ENCODE data around the gene PCBD2. TPM values are rescaled to one million over a fixed set of nuclear protein-coding genes. Genes with fewer than 3 reads are reported as not detected.
A peak's percentile ranks its signal among the peaks of the same experiment; 100 is the strongest.
"Not testable (repeated sequence)": the region's sequence is repeated elsewhere in the genome, so short reads cannot be mapped to it uniquely, and the experiment has no call there.

The PCBD2 gene
- total RNA-seq, 2 experiments from 2014 or later, result 5.2 to 5.8 TPM

DNA sequence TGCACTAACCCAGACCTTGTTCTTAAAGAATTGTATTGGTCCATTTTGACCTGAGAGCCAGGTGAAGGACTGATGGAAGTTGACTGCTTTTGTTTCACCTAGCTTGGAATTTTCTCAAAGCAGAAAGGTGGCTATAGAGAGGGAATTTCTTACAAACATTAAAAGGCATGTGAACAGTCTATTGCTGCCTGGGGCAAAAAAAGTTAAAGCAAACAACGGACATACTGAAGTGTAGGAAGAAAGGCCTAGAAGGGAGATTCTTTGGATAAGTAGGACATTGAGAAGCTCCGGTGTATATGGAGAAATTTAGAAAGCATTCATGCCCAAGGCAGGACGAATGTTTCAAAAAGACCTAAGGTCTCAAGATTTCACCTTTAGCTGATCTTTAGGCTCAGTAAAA is 74.5 kb downstream of the PCBD2 start:
- no peaks in the 10 kb centered on the region for H3K4me1 ChIP-seq (ENCODE audit: insufficient read depth, low read length)
- ATAC-seq (ENCODE audit: poor library complexity), result no peak
- no peaks in the 10 kb centered on the region for H3K36me3 ChIP-seq (ENCODE audit: insufficient read depth, low read length)
- H3K4me1 Mint-ChIP-seq (ENCODE audit: low read depth), result no peaks in the 10 kb centered on the region
- H3K27ac ChIP-seq (ENCODE audit: low read depth in 1 of 2, low read length in 2 of 2), result no peak overlapping the region
- H3K9me3 ChIP-seq (ENCODE audit: control insufficient read depth in 1 of 2, insufficient read depth in 1 of 2, low read length in 2 of 2), result peaks cover 32 to 38% of the 10 kb centered on the region in 2 experiments
- peaks cover 23% of the 10 kb centered on the region for H3K9me3 Mint-ChIP-seq
- TF ChIP-seq, protein P1, sequence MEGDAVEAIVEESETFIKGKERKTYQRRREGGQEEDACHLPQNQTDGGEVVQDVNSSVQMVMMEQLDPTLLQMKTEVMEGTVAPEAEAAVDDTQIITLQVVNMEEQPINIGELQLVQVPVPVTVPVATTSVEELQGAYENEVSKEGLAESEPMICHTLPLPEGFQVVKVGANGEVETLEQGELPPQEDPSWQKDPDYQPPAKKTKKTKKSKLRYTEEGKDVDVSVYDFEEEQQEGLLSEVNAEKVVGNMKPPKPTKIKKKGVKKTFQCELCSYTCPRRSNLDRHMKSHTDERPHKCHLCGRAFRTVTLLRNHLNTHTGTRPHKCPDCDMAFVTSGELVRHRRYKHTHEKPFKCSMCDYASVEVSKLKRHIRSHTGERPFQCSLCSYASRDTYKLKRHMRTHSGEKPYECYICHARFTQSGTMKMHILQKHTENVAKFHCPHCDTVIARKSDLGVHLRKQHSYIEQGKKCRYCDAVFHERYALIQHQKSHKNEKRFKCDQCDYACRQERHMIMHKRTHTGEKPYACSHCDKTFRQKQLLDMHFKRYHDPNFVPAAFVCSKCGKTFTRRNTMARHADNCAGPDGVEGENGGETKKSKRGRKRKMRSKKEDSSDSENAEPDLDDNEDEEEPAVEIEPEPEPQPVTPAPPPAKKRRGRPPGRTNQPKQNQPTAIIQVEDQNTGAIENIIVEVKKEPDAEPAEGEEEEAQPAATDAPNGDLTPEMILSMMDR (IDR thresholded peaks at IDR 0.05), result no peak
- DNase-seq, result no peak
- POLR2A ChIA-PET, result no interaction called here
- no peak overlapping the region for H3K4me3 ChIP-seq (ENCODE audit: low read length)
- intact Hi-C loops (cut with DNase I, micrococcal nuclease), result no loop called here
- CTCF ChIA-PET, result no interaction called here
- peaks cover 41% of the 10 kb centered on the region for H3K36me3 Mint-ChIP-seq (ENCODE audit: low read depth)
- no peak overlapping the region for H3K27ac Mint-ChIP-seq
- H3K4me3 Mint-ChIP-seq, result no peak overlapping the region
- H3K27me3 Mint-ChIP-seq, result no peaks in the 10 kb centered on the region
- H3K27me3 ChIP-seq (ENCODE audit: control insufficient read depth in 1 of 2, insufficient read depth in 2 of 2, low read length in 2 of 2), result no peaks in the 10 kb centered on the region

DNA sequence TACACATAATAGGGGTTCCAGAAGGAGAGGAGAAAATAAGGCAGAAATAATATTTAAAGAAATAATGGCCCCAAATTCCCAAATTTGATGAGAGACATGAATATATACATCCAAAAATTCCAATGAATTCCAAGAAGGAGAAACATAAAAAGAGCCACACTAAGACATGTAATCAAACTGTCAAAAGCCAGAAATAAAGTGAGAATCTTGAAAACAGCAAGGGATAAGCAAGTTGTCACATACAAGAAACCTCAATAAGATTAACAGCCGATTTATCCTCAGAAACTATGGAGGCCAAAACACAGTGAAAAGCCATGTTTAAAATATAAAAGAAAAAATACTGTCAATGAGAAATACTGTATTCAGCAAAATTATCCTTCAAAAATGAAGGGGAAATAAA is 77.3 kb downstream of the PCBD2 start:
- Histone ChIP-seq H3K4me1 (ENCODE audit: insufficient read depth, low read length) (no peaks in the 10 kb centered on the region), H3K27ac (ENCODE audit: low read depth in 1 of 2, low read length in 2 of 2) (no peak overlapping the region), H3K4me3 (ENCODE audit: low read length) (no peak overlapping the region), H3K27me3 (ENCODE audit: control insufficient read depth in 1 of 2, insufficient read depth in 2 of 2, low read length in 2 of 2) (no peaks in the 10 kb centered on the region), H3K36me3 (ENCODE audit: insufficient read depth, low read length) (no peaks in the 10 kb centered on the region), H3K9me3 (ENCODE audit: control insufficient read depth in 1 of 2, insufficient read depth in 1 of 2, low read length in 2 of 2) (peaks cover 24 to 28% of the 10 kb centered on the region in 2 experiments)
- Mint-ChIP-seq H3K27me3 (no peaks in the 10 kb centered on the region), H3K36me3 (ENCODE audit: low read depth) (peaks cover 23% of the 10 kb centered on the region), H3K9me3 (peaks cover 20% of the 10 kb centered on the region), H3K4me3 (no peak overlapping the region), H3K4me1 (ENCODE audit: low read depth) (no peaks in the 10 kb centered on the region), H3K27ac (no peak overlapping the region)
- CTCF ChIA-PET, result no interaction called here
- DNase-seq (no peak), ATAC-seq (ENCODE audit: poor library complexity) (no peak)
- POLR2A ChIA-PET, result no interaction called here
- intact Hi-C loops (cut with DNase I, micrococcal nuclease), result no loop called here
- TF ChIP-seq, protein P1 (IDR thresholded peaks at IDR 0.05), result no peak

DNA sequence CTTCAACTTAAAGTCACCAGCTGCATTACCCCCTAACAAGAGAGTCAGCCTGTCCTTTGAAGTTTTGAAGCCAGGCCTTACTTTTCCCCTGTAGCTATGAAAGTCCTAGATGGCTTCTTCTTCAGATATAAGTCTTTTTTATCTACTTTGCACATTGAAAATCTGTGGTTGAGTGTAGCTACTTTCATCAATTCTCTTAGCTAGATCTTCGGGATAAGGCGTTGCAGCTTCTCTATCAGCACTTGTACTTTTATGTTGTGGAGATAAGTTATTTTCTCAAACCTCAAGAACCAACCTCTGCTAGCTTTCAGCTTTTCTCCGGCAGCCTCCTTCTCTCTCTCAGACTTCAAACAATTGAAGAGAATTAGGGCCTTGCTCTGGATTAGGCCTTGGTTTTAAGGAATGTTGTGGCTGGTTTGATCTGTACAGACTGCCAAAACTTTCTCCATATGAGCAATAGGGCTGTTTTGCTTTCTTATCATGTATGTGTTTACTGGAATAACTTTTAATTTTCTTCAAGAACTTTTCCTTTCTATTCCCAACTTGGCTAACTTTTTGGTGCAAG is 84.4 kb downstream of the PCBD2 start:
- no peaks in the 10 kb centered on the region for H3K27me3 Mint-ChIP-seq
- Histone ChIP-seq H3K36me3 (ENCODE audit: insufficient read depth, low read length) (no peaks in the 10 kb centered on the region), H3K4me3 (ENCODE audit: low read length) (no peak overlapping the region), H3K4me1 (ENCODE audit: insufficient read depth, low read length) (no peaks in the 10 kb centered on the region), H3K27ac (ENCODE audit: low read depth in 1 of 2, low read length in 2 of 2) (no peak overlapping the region), H3K9me3 (ENCODE audit: control insufficient read depth in 1 of 2, insufficient read depth in 1 of 2, low read length in 2 of 2) (no peaks in the 10 kb centered on the region), H3K27me3 (ENCODE audit: control insufficient read depth in 1 of 2, insufficient read depth in 2 of 2, low read length in 2 of 2) (no peaks in the 10 kb centered on the region)
- DNase-seq (no peak), ATAC-seq (ENCODE audit: poor library complexity) (no peak)
- peaks cover 19% of the 10 kb centered on the region for H3K4me1 Mint-ChIP-seq (ENCODE audit: low read depth)
- ChIA-PET CTCF (no interaction called here), POLR2A (no interaction called here)
- no peaks in the 10 kb centered on the region for H3K36me3 Mint-ChIP-seq (ENCODE audit: low read depth)
- TF ChIP-seq, protein P1 (IDR thresholded peaks at IDR 0.05), result no peak
- H3K27ac Mint-ChIP-seq, result peak overlapping the region; percentile 73
- intact Hi-C loops (cut with DNase I, micrococcal nuclease), result no loop called here
- no peaks in the 10 kb centered on the region for H3K9me3 Mint-ChIP-seq
- no peak overlapping the region for H3K4me3 Mint-ChIP-seq

DNA sequence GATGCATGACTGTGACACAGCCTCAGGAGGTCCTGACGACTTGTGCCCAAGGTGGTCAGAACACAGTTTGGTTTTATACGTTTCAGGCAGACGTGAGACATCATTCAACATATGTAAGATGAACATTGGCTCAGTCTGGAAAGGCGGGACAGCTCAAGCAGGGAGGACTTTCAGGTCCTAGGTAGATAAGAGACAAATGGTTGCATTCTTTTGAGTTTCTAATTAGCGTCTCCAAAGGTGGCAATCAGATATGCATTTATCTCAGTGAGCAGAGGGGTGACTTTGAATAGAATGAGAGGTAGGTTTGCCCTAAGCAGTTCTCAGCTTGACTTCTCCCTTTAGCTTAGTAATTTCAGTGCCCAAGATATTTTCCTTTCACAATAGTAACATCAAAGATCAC is 85.3 kb downstream of the PCBD2 start:
- H3K27ac Mint-ChIP-seq; H3K36me3 Mint-ChIP-seq (ENCODE audit: low read depth); H3K4me3 ChIP-seq (ENCODE audit: low read length); H3K27me3 Mint-ChIP-seq; H3K27me3 ChIP-seq (ENCODE audit: control insufficient read depth in 1 of 2, insufficient read depth in 2 of 2, low read length in 2 of 2); CTCF ChIA-PET; H3K27ac ChIP-seq (ENCODE audit: low read depth in 1 of 2, low read length in 2 of 2); H3K36me3 ChIP-seq (ENCODE audit: insufficient read depth, low read length); POLR2A ChIA-PET; H3K9me3 ChIP-seq (ENCODE audit: control insufficient read depth in 1 of 2, insufficient read depth in 1 of 2, low read length in 2 of 2); H3K4me1 ChIP-seq (ENCODE audit: insufficient read depth, low read length); H3K9me3 Mint-ChIP-seq; ATAC-seq (ENCODE audit: poor library complexity); H3K4me3 Mint-ChIP-seq; DNase-seq; intact Hi-C loops (cut with DNase I, micrococcal nuclease): not testable (repeated sequence)
- peaks cover 19% of the 10 kb centered on the region for H3K4me1 Mint-ChIP-seq (ENCODE audit: low read depth)
